HG03469 (cell line): ENCODE data around the gene TEKT3.

Experiments
- ATAC-seq: cut with Tn5 transposase; IDR thresholded peaks from one replicate; pipeline ENCODE4 v1.9.1; 2021; ENCODE audit warnings: mild to moderate bottlenecking, moderate library complexity, moderate number of reproducible peaks; ENCODE audit not compliant: unreplicated experiment

Gene TEKT3

GRCh38 chr17:15350777-15351477, 9.5 kb upstream of the TEKT3 start:
- no peak for ATAC-seq

- ATAC-seq = no peak
Observed at GRCh38 chr17:15349119-15349518, 7.7 kb upstream of the TEKT3 start.

DNA sequence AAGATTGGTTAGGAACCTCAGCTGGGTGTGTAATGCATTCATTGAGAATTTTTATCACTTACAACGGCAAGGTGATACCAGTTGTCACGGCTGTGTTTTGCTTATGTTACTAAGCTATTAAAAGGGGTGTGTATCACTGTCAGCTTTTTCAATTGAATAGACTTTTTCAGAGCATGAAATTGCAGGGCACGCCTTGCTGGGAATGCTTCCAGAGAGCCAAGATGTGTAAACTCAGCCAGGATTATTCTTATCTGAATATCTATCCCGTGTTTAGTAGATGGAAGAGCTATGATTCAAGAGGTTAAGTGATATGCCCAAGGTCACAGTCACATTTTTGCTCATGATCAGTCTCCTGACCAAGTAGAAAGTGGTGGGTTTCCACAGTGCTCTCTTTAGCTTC, 6.6 kb upstream of the TEKT3 start:
- ATAC-seq = no peak

GRCh38 chr17:15346066-15346595, 4.7 kb upstream of the TEKT3 start:
- ATAC-seq = no peak

GRCh38 chr17:15343749-15344148, 2.4 kb upstream of the TEKT3 start:
- no peak for ATAC-seq

GRCh38 chr17:15342460-15342859, 1.1 kb upstream of the TEKT3 start:
- no peak for ATAC-seq

GRCh38 chr17:15341966-15342365, 569 bp upstream of the TEKT3 start:
- ATAC-seq = no peak

GRCh38 chr17:15340966-15341365, 431 bp downstream of the TEKT3 start:
- no peak for ATAC-seq

DNA sequence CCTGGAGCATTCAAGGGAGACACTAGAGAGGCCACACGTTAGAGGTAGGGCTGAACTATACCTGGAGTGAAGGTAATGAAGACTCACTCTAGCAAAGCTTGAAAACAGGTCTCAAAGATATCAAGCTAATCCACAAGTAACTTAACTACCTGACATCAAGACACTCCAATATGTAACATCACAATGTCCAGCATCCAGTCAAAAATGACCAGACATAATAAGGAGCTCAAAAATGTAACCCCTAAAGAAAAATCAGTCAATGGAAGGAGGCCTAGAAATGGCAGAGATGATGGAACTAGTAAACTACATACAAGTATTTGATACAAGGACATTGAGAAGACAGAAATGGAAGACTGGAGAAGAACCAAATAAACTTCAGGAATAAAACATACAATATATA, 6.0 kb downstream of the TEKT3 start:
- no peak for ATAC-seq

- ATAC-seq = no peak
Observed at GRCh38 chr17:15334266-15334665, 7.1 kb downstream of the TEKT3 start.

- ATAC-seq = no peak
Observed at GRCh38 chr17:15332338-15332737, 9.1 kb downstream of the TEKT3 start.

GRCh38 chr17:15323131-15323530, 18.3 kb downstream of the TEKT3 start:
- no peak for ATAC-seq

DNA sequence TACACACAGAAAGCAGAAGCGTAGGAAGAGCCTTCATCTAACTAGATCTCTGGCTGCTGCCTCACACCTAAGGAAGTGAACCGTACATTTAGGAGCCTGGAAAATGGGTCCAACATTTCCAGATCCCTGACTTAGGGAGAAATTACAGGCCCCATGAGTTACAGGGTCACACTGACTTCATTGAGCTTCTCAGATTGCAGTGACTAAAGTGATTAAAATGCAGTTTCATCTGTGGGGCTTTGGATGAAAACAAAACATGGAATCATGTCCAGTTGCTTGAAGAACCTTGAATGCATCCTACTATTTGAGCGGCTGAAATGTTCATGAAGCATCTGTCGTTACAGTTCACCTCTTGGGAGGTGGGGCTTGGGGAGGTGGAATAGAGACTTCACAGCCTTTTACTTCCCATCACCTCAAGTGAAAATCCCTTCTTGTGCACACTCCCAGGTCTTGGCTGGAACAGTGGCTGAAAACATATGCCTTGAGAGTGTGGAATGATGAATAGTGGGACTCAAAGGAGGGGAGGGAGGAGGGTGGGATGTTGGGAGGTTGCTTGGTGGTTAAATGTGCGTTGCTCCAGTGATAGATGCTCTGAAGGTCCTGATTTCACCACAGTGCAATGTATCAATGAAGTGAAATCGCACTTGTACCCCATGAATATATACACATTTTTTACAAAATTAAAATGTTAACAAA, 19.7 kb downstream of the TEKT3 start:
- ATAC-seq = no peak

- ATAC-seq = no peak
Observed at GRCh38 chr17:15319452-15320010, 21.9 kb downstream of the TEKT3 start.

DNA sequence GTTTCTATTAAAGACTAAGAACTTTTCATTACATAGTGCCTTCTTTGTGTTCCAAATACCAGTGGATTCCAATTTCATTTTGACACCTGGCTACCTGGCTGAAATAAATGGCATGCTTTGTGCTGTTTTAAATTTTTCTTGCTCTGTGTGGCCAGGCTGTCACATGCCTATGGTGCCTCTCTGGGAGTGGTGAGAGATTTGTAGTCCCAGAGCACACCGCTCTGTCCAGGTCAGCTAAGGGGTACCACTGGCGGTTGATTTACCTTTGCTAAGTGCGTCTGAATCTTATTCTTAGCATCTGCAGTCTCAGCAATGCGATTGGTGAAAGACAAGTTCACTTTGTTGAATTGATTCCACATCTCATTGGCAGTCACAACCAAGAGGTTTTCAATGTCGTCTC, 29.4 kb downstream of the TEKT3 start:
- no peak for ATAC-seq

- ATAC-seq = no peak
Observed at GRCh38 chr17:15309793-15310192, 31.6 kb downstream of the TEKT3 start.

- ATAC-seq = no peak
Observed at GRCh38 chr17:15309236-15309635, 32.2 kb downstream of the TEKT3 start.

DNA sequence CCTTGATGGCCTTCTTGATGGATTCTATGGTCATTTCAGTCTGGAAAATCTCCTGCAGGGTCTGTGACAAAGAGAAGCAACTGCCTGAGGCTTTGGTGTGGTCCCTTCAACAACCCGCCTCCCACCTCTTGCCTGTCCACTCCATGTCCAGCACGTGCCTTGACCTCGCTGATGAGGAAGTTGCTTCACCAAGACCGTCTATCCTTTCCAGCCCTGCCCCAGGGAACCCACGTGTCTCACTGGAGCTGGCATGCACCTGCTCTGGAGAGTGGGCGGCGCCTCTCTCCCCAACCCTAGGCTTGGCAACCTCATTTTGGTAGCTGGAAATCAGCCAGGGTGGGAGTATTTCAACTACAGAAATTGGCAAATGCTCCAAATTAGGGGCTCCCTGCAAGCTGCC, 32.6 kb downstream of the TEKT3 start:
- ATAC-seq = no peak

DNA sequence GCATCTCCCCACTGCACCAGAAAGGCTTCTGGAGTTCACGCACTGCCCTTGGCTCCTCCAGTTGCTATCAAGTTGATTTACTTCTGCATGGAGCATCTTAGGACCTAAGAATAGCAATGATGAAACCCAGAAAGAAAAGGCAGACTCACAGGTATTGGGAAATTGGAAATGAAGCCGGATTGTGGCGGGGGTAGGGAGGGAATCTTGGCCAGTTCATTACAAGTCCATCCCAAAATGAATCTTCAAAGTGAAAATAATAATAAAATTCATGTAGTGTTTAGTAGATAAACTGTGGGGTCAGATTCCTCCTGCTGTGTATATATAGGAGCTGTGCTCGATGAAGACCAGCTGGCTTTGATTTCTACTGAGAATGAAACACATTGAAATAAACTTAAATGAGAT, 33.7 kb downstream of the TEKT3 start:
- ATAC-seq = no peak

DNA sequence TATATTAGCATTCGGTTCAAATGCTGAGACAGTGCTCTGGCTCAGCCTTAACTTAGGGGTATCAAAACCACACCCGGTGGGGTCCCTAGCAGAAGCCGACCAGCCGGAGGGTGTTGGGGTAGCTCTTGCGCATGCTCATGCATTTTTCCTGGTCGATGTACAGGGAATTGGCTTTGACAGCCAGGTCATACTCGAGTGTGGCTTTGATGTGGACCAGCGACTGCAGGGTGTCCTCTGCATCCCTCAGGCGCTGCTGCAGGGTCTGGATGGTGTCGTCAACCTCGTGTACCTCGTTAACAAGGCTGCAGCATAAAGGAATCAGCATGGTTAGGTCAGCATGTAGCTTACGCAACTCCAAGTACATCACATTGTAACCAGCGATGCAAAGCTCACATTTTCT, 37.5 kb downstream of the TEKT3 start:
- no peak for ATAC-seq

GRCh38 chr17:15303268-15303667, 38.1 kb downstream of the TEKT3 start:
- ATAC-seq = no peak

DNA sequence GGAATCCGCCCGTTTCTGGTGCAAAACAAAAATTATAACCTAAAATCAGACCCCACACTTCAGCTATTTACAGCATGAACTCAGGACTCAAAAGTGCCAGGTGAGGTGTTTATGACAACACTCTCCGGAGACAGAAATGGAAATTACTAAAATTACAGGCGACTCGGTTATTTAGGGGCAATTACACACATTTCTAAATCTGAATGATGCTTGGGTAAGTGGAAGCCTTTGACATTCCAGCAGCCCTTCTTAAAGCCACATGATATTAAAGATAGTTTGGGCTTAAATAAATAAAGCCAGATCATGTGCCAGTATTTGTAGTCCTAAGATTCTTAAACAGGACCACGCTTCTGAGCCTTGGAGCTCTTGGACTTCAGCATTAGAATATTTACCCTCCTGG, 39.6 kb downstream of the TEKT3 start:
- no peak for ATAC-seq
